ENCODE measurements around the gene CREBL2. TPM values are rescaled to one million over a fixed set of nuclear protein-coding genes. Genes with fewer than 3 reads are reported as not detected.
A peak's percentile ranks its signal among the peaks of the same experiment; 100 is the strongest.

Gene CREBL2
- total and polyA plus RNA-seq, 5 experiments from 2014 or later: 35.1 to 46.8 (median 36.5) TPM

GRCh38 chr12:12685305-12685704 lies 73.6 kb downstream of the CREBL2 start:
- Mint-ChIP-seq H3K27me3 (no peaks in the 10 kb centered on the region), H3K4me1 (peaks cover 0 to 14% (median 10%) of the 10 kb centered on the region in 4 donors), H3K27ac (no peak overlapping the region), H3K4me3 (no peak overlapping the region), H3K9me3 (no peaks in the 10 kb centered on the region), H3K36me3 (no peaks in the 10 kb centered on the region)
- ATAC-seq (no peak), DNase-seq (no peak)
- POLR2A ChIA-PET: interaction anchor here (0.7 kb wide), 1 partner anchor 220 kb away, joined by 6 read pairs; no protein-coding TSS in a partner anchor

DNA sequence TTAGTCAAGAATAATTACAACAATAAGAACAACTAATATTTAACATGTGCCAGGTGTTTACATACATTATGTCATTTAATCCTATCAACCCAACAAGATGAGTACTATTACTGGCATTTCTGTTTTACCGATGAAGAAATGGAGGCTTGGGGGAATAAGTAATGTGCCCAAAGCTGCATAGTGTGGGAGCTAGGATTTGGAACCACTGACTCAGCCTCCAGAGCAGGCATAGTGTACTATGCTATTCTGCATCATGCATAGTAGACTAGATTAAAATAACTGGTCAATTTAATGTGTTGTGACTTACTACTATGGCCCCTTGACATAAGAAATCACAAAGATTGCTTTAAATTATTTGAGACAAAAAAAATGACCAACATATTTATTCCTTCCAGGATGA lies 74.8 kb downstream of the CREBL2 start:
- H3K4me3 Mint-ChIP-seq: no peak overlapping the region
- DNase-seq: no peak
- no peak for ATAC-seq
- no peaks in the 10 kb centered on the region for H3K9me3 Mint-ChIP-seq
- POLR2A ChIA-PET: no interaction called here
- no peaks in the 10 kb centered on the region for H3K36me3 Mint-ChIP-seq
- no peak overlapping the region for H3K27ac Mint-ChIP-seq
- no peaks in the 10 kb centered on the region for H3K27me3 Mint-ChIP-seq
- peaks cover 0 to 14% (median 10%) of the 10 kb centered on the region in 4 donors for H3K4me1 Mint-ChIP-seq

GRCh38 chr12:12686925-12687324 lies 75.2 kb downstream of the CREBL2 start:
- DNase-seq (no peak), ATAC-seq (no peak)
- POLR2A ChIA-PET: interaction anchor here (0.7 kb wide), 1 partner anchor 18 kb away, joined by 3 read pairs; no protein-coding TSS in a partner anchor
- Mint-ChIP-seq H3K36me3 (no peaks in the 10 kb centered on the region), H3K27me3 (no peaks in the 10 kb centered on the region), H3K9me3 (no peaks in the 10 kb centered on the region), H3K4me3 (no peak overlapping the region), H3K27ac (no peak overlapping the region), H3K4me1 (peaks cover 0 to 14% (median 10%) of the 10 kb centered on the region in 4 donors)

GRCh38 chr12:12689647-12690300 lies 78.1 kb downstream of the CREBL2 start:
- Mint-ChIP-seq H3K27ac (peak overlapping the region in 1 of 10 donors; percentile 39), H3K9me3 (no peaks in the 10 kb centered on the region), H3K4me3 (no peak overlapping the region), H3K36me3 (no peaks in the 10 kb centered on the region), H3K4me1 (peaks cover 0 to 14% (median 10%) of the 10 kb centered on the region in 4 donors), H3K27me3 (no peaks in the 10 kb centered on the region)
- ATAC-seq: no peak
- DNase-seq: no peak
- POLR2A ChIA-PET: interaction anchor here (0.6 to 1.1 kb wide), 3 partner anchors 8 to 34 kb away, joined by 3 to 5 read pairs (median 3); no protein-coding TSS in a partner anchor

DNA sequence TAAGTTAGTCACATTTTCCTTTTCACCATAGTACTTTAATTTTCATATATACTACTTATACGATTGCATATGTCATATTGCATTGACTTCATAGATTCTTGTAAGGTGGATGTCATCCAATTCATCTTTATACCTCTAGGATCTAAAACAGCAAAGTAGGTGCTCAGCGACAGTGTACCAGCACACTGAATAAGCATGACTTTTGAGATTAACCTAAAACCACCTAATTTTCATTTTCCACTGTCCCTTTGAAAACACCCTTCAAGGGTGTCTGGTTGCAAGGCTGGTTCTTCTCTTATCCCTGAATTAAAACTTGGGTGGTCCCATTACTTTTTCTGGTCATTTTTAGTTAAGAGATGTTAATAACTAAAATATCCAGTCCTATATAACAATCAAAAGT lies 79.9 kb downstream of the CREBL2 start:
- H3K4me3 Mint-ChIP-seq: no peak overlapping the region
- H3K27me3 Mint-ChIP-seq: no peaks in the 10 kb centered on the region
- DNase-seq (no peak), ATAC-seq (no peak)
- peaks cover 6 to 25% (median 17%) of the 10 kb centered on the region in 4 donors for H3K4me1 Mint-ChIP-seq
- POLR2A ChIA-PET: interaction anchor here (18.1 kb wide), 1 partner anchor 25 kb away, joined by 639 read pairs; the partner anchor contains the start of gene CDKN1B
- H3K36me3 Mint-ChIP-seq: no peaks in the 10 kb centered on the region
- H3K27ac Mint-ChIP-seq: peak overlapping the region in 2 of 10 donors; percentile 4 to 44
- H3K9me3 Mint-ChIP-seq: no peaks in the 10 kb centered on the region

DNA sequence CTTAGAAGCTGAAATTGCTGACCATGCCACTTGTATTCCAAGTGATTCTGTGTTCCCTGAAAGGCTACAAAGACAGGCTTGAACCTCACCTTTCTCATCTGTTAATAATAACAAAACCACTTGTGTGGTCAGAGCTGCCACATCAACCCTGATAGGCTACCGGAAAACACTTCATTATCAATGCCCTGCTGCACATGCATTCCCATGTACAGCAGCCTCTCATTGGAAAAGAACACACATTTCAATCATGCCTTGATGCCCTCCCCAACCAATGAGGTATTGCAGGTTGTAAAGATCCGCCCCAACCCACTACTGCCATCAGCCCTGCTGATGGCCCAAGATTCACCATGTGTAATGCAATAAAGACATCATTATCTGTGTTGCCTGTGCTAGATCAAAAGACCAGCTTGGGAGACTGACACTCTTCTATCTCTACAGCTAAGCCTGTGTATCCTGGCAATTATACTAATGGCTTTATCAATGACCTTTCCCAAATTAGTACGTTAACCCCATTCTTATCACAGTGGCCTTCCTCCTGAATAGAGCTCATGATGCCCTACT lies 81.5 kb downstream of the CREBL2 start:
- no peaks in the 10 kb centered on the region for H3K36me3 Mint-ChIP-seq
- no peak for DNase-seq
- H3K27ac Mint-ChIP-seq: no peak overlapping the region
- no peak for ATAC-seq
- H3K9me3 Mint-ChIP-seq: no peaks in the 10 kb centered on the region
- H3K4me3 Mint-ChIP-seq: peak overlapping the region in 1 of 10 donors; percentile 48
- peaks cover 9 to 39% (median 33%) of the 10 kb centered on the region in 4 donors for H3K4me1 Mint-ChIP-seq
- no peaks in the 10 kb centered on the region for H3K27me3 Mint-ChIP-seq
- POLR2A ChIA-PET: interaction anchor here (1.0 to 18.1 kb wide), 3 partner anchors 12 to 23 kb away, joined by 3 to 639 read pairs (median 3); partner anchors contain the start of gene CDKN1B

Other genes starting within 250 kb of the CREBL2 start
- gene DUSP16, start 49.0 kb upstream of the CREBL2 start, total RNA-seq: 10 to 100 TPM; 27.0 to 30.4 TPM
- 1 to 10 TPM; 4.5 to 4.7 (median 4.6) TPM for gene DUSP16, start 49.0 kb upstream of the CREBL2 start, polyA plus RNA-seq
- 1 to 10 TPM; 1.3 to 1.9 TPM for gene GPR19, start 84.3 kb downstream of the CREBL2 start, total RNA-seq
- under 1 TPM in 2 of 3 donors, not detected in 1; 0.47 to 0.51 TPM for gene GPR19, start 84.3 kb downstream of the CREBL2 start, polyA plus RNA-seq
- gene CDKN1B, start 105.5 kb downstream of the CREBL2 start, total RNA-seq: 100 to 1,000 TPM; 161 TPM
- gene CDKN1B, start 105.5 kb downstream of the CREBL2 start, polyA plus RNA-seq: 10 to 100 TPM in 2 of 3 donors, 1 to 10 TPM in 1; 8.3 to 26.9 (median 20.6) TPM
- gene APOLD1, start 173.8 kb downstream of the CREBL2 start, total RNA-seq: 1 to 10 TPM; 2.5 to 4.3 TPM
- 1 to 10 TPM in 1 of 3 donors, under 1 TPM in 2; 0.14 to 1.4 (median 0.54) TPM for gene APOLD1, start 173.8 kb downstream of the CREBL2 start, polyA plus RNA-seq
- gene DDX47, start 201.5 kb downstream of the CREBL2 start, total RNA-seq: 10 to 100 TPM; 84.6 to 93.6 TPM
- gene DDX47, start 201.5 kb downstream of the CREBL2 start, polyA plus RNA-seq: 10 to 100 TPM; 61.0 to 77.1 (median 62.7) TPM